ENCODE measurements around the gene CFAP74. TPM values are rescaled to one million over a fixed set of nuclear protein-coding genes. Genes with fewer than 3 reads are reported as not detected.
A peak's percentile ranks its signal among the peaks of the same experiment; 100 is the strongest.

CFAP74 gene
- total and polyA plus RNA-seq, 2 of the 13 experiments (the other 11 are each of a cell fraction or from before 2014, with no cell fraction given) = 0.27 to 0.62 TPM

DNA sequence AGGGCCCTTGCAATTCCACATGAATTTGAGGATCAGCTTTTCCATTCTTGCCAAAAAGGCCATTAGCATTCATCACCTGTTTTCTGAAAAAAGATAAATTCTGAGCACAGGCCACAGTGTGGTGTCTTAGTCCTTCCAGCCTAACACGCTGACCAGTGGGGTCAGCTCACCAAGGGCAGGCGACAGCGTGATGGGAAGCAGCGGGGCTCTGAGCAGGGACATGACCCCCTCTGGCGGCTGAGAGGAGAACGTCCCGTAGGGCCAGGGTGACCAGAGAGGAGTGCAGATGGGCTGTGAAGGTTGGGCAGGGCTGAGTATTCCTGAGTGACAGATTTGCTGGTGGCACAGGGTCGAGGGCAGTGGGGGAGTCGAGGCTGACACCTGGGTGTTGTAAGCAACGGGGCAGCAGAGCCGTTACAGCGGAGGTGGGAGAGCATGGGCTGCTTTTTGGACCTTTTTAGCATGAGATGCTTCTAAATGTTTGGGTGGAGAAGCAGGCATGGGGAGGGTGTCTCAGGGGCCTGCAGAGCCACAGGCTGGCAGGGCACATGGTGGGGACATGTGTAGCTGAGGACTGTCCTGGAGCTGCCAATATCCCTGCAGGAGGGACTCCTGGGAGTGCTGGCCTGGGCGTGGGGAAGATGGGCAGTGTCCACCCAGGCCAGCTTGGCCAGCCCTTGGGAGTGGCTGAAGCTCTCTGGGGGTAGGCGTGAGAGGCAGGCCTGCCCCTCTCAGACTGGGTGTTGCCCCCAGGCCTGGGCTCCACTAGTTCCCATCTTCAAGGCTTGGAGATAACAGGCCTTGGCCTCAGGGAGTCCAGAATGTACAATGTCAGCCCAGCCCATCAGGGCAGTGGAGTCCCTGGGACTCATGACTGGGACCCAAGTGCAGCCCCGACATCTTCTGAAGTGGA lies 97.1 kb downstream of the CFAP74 start (continued):
- TF ChIP-seq ZNF841 (CRISPR knock-in tag; IDR thresholded peaks at IDR 0.05; ENCODE audit: borderline replicate concordance) (no peak), ZSCAN29 (CRISPR knock-in tag; conservative IDR thresholded peaks at IDR 0.05) (no peak), SETDB1 (CRISPR knock-in tag; IDR thresholded peaks at IDR 0.05; ENCODE audit: borderline replicate concordance) (no peak), ZFP62 (CRISPR knock-in tag; IDR thresholded peaks at IDR 0.05) (no peak), ZNF619 (CRISPR knock-in tag; IDR thresholded peaks at IDR 0.05) (no peak), ZNF703 (CRISPR knock-in tag; IDR thresholded peaks at IDR 0.05; ENCODE audit: borderline replicate concordance) (no peak), GTF3A (CRISPR knock-in tag; conservative IDR thresholded peaks at IDR 0.05) (no peak), TIGD3 (CRISPR knock-in tag; IDR thresholded peaks at IDR 0.05; ENCODE audit: borderline replicate concordance) (no peak), ZNF512B (CRISPR knock-in tag; IDR thresholded peaks at IDR 0.05; ENCODE audit: borderline replicate concordance) (no peak), ZNF207 (IDR thresholded peaks at IDR 0.05; ENCODE audit: borderline replicate concordance) (no peak), ZSCAN21 (CRISPR knock-in tag; IDR thresholded peaks at IDR 0.05; ENCODE audit: borderline replicate concordance) (peak; percentile 85; the same call in 1 of the 2 replicates), ZFYVE20 (CRISPR knock-in tag; IDR thresholded peaks at IDR 0.05; ENCODE audit: borderline replicate concordance, low read depth) (no peak), ZNF7 (CRISPR knock-in tag; IDR thresholded peaks at IDR 0.05) (no peak)
- TF ChIP-seq, protein P1, sequence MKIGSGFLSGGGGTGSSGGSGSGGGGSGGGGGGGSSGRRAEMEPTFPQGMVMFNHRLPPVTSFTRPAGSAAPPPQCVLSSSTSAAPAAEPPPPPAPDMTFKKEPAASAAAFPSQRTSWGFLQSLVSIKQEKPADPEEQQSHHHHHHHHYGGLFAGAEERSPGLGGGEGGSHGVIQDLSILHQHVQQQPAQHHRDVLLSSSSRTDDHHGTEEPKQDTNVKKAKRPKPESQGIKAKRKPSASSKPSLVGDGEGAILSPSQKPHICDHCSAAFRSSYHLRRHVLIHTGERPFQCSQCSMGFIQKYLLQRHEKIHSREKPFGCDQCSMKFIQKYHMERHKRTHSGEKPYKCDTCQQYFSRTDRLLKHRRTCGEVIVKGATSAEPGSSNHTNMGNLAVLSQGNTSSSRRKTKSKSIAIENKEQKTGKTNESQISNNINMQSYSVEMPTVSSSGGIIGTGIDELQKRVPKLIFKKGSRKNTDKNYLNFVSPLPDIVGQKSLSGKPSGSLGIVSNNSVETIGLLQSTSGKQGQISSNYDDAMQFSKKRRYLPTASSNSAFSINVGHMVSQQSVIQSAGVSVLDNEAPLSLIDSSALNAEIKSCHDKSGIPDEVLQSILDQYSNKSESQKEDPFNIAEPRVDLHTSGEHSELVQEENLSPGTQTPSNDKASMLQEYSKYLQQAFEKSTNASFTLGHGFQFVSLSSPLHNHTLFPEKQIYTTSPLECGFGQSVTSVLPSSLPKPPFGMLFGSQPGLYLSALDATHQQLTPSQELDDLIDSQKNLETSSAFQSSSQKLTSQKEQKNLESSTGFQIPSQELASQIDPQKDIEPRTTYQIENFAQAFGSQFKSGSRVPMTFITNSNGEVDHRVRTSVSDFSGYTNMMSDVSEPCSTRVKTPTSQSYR (CRISPR knock-in tag; IDR thresholded peaks at IDR 0.05; ENCODE audit: borderline replicate concordance) = no peak; the same call in 1 of the 2 replicates
- TF ChIP-seq, protein P2, sequence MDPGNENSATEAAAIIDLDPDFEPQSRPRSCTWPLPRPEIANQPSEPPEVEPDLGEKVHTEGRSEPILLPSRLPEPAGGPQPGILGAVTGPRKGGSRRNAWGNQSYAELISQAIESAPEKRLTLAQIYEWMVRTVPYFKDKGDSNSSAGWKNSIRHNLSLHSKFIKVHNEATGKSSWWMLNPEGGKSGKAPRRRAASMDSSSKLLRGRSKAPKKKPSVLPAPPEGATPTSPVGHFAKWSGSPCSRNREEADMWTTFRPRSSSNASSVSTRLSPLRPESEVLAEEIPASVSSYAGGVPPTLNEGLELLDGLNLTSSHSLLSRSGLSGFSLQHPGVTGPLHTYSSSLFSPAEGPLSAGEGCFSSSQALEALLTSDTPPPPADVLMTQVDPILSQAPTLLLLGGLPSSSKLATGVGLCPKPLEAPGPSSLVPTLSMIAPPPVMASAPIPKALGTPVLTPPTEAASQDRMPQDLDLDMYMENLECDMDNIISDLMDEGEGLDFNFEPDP (CRISPR knock-in tag; conservative IDR thresholded peaks at IDR 0.05) = no peak
- TF ChIP-seq, protein P3, sequence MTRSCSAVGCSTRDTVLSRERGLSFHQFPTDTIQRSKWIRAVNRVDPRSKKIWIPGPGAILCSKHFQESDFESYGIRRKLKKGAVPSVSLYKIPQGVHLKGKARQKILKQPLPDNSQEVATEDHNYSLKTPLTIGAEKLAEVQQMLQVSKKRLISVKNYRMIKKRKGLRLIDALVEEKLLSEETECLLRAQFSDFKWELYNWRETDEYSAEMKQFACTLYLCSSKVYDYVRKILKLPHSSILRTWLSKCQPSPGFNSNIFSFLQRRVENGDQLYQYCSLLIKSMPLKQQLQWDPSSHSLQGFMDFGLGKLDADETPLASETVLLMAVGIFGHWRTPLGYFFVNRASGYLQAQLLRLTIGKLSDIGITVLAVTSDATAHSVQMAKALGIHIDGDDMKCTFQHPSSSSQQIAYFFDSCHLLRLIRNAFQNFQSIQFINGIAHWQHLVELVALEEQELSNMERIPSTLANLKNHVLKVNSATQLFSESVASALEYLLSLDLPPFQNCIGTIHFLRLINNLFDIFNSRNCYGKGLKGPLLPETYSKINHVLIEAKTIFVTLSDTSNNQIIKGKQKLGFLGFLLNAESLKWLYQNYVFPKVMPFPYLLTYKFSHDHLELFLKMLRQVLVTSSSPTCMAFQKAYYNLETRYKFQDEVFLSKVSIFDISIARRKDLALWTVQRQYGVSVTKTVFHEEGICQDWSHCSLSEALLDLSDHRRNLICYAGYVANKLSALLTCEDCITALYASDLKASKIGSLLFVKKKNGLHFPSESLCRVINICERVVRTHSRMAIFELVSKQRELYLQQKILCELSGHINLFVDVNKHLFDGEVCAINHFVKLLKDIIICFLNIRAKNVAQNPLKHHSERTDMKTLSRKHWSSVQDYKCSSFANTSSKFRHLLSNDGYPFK (CRISPR knock-in tag; IDR thresholded peaks at IDR 0.05; ENCODE audit: borderline replicate concordance) = peak; percentile 56; the same call in 1 of the 2 replicates

Data from HepG2 (cell line).